Measurements from ENCODE around the gene EFNB2.

GRCh38 chr13:106514928-106515634 is 20.4 kb downstream of the EFNB2 start:
- no peak for TF ChIP-seq CTCF (IDR thresholded peaks at IDR 0.05)
- no peak for TF ChIP-seq POLR2A (IDR thresholded peaks at IDR 0.05)
